ENCODE data around the gene PRPF40A. TPM values are rescaled to one million over a fixed set of nuclear protein-coding genes. Genes with fewer than 3 reads are reported as not detected.

The PRPF40A gene
- total RNA-seq, 1 experiment from 2014 or later: 79.0 TPM

- DNase-seq (ENCODE audit: low spot score): peak; percentile 88
These were observed 1.0 kb upstream of the PRPF40A start, which contains the start of gene ARL6IP6 for GRCh38 chr2:152718076-152718908. TSS of gene ARL6IP6 (plus strand) at chr2:152718620. CDS start at chr2:152718625, 5 bp downstream.

GRCh38 chr2:152716805-152717227 is 445 bp downstream of the PRPF40A start:
- peak; percentile 19 for DNase-seq (ENCODE audit: low spot score)

- DNase-seq (ENCODE audit: low spot score): peak; percentile 57
These were observed 1.3 kb downstream of the PRPF40A start for GRCh38 chr2:152715854-152716428.

- no peak for DNase-seq (ENCODE audit: low spot score)
These were observed 2.1 kb downstream of the PRPF40A start for GRCh38 chr2:152715112-152715511.

- DNase-seq (ENCODE audit: low spot score): no peak
These were observed 6.5 kb downstream of the PRPF40A start for GRCh38 chr2:152710713-152711112.

- no peak for DNase-seq (ENCODE audit: low spot score)
These were observed 8.5 kb downstream of the PRPF40A start for GRCh38 chr2:152708742-152709141.

- DNase-seq (ENCODE audit: low spot score): no peak
These were observed 10.7 kb downstream of the PRPF40A start for GRCh38 chr2:152706477-152707021.

- no peak for DNase-seq (ENCODE audit: low spot score)
These were observed 16.1 kb downstream of the PRPF40A start for GRCh38 chr2:152701198-152701597.

GRCh38 chr2:152696476-152696875 is 20.8 kb downstream of the PRPF40A start:
- no peak for DNase-seq (ENCODE audit: low spot score)

- DNase-seq (ENCODE audit: low spot score): no peak
These were observed 21.5 kb downstream of the PRPF40A start for GRCh38 chr2:152695763-152696162.

GRCh38 chr2:152694161-152694661 is 23.1 kb downstream of the PRPF40A start:
- DNase-seq (ENCODE audit: low spot score): peak; percentile 77

- no peak for DNase-seq (ENCODE audit: low spot score)
These were observed 24.2 kb downstream of the PRPF40A start for GRCh38 chr2:152693033-152693432.

- no peak for DNase-seq (ENCODE audit: low spot score)
These were observed 30.9 kb downstream of the PRPF40A start for GRCh38 chr2:152686321-152686720.

- no peak for DNase-seq (ENCODE audit: low spot score)
These were observed 33.9 kb downstream of the PRPF40A start for GRCh38 chr2:152683400-152683799.

- DNase-seq (ENCODE audit: low spot score): no peak
These were observed 34.6 kb downstream of the PRPF40A start for GRCh38 chr2:152682663-152683062.

GRCh38 chr2:152678808-152679207 is 38.5 kb downstream of the PRPF40A start:
- DNase-seq (ENCODE audit: low spot score): no peak

- DNase-seq (ENCODE audit: low spot score): no peak
These were observed 40.8 kb downstream of the PRPF40A start for GRCh38 chr2:152676461-152676860.

- no peak for DNase-seq (ENCODE audit: low spot score)
These were observed 42.9 kb downstream of the PRPF40A start for GRCh38 chr2:152674334-152674733.

- no peak for DNase-seq (ENCODE audit: low spot score)
These were observed 52.5 kb downstream of the PRPF40A start for GRCh38 chr2:152664725-152665124.

- DNase-seq (ENCODE audit: low spot score): no peak
These were observed 56.2 kb downstream of the PRPF40A start for GRCh38 chr2:152661076-152661475.

- DNase-seq (ENCODE audit: low spot score): no peak
These were observed 59.0 kb downstream of the PRPF40A start for GRCh38 chr2:152658221-152658620.

GRCh38 chr2:152657043-152657442 is 60.2 kb downstream of the PRPF40A start:
- DNase-seq (ENCODE audit: low spot score): no peak

- DNase-seq (ENCODE audit: low spot score): no peak
These were observed 61.4 kb downstream of the PRPF40A start for GRCh38 chr2:152655880-152656279.
